HCT116 (cell line): ENCODE results near the gene BPIFB1. TPM values are rescaled to one million over a fixed set of nuclear protein-coding genes. Genes with fewer than 3 reads are reported as not detected.

Experiments
- ATAC-seq: fragments of 200-7000 bp; cut with Tn5 transposase; 2 replicates; pipeline ENCODE4 v1.9.1; 2020; ENCODE audit warnings: mild to moderate bottlenecking, moderate library complexity
- BruUV-seq: library from RNA; stranded (reverse); fragments of 400-500 nt; replicated peaks from 2 replicates; lab custom pipeline; 2021; lab: Mats Ljungman, UMichigan
- CTCF ChIA-PET: fragments of 300-600 bp; sonication (Branson Sonifier 250); formaldehyde crosslinking; loops from one replicate; lab custom pipeline; 2021; ENCODE audit warnings: antibody characterized with exemption; lab: Charles Lee
- POLR2A ChIA-PET: fragments of 300-600, 350-600 bp; sonication (Branson Sonifier 250); formaldehyde crosslinking; loops from one replicate; lab custom pipeline; 2021; ENCODE audit warnings: antibody characterized with exemption; lab: Charles Lee
- RAD21 ChIA-PET, 2 experiments: fragments of 300-600 bp; sonication (Branson Sonifier 250); formaldehyde crosslinking; loops; one replicate each; lab custom pipeline; 2023; ENCODE audit warnings: low total read pairs in 2 of 2; ENCODE audit not compliant: uncharacterized antibody in 2 of 2, unreplicated experiment in 2 of 2, low non-redundant PET in 1 of 2; lab: Charles Lee
- DNase-seq: peaks from one replicate; pipeline ENCODE4 v3.0.0-alpha.2; 2010; ENCODE audit warnings: low read depth, low spot score
- H2AFZ ChIP-seq: fragments of 200-600 bp; shearing (Covaris generic), sonication (generic); 2 replicates; pipeline ENCODE4 v1.6.1; 2017; ENCODE audit warnings: low read depth, mixed run types, mixed read lengths, antibody characterized with exemption, low read length; ENCODE audit not compliant: poor library complexity, severe bottlenecking
- H3K27ac ChIP-seq: 2 replicates; pipeline ENCODE4 v1.5.1; 2012; ENCODE audit warnings: low read depth, low read length
- H3K27me3 ChIP-seq: fragments of 200-600 bp; sonication (generic); 2 replicates; pipeline ENCODE4 v1.6.1; 2016; ENCODE audit warnings: mixed run types, low read length, mixed read lengths; ENCODE audit not compliant: insufficient read depth
- H3K36me3 ChIP-seq, 2 experiments: fragments of 200-500 bp in 1 of 2; fragments of 200-600 bp in 1 of 2; sonication (Bioruptor generic) in 1 of 2; sonication (generic) in 1 of 2; 2 replicates each; pipeline versions ENCODE4 v1.5.1 to v1.6.1; 2014 to 2016; ENCODE audit warnings: low read length in 2 of 2, inconsistent platforms in 1 of 2, mixed read lengths in 1 of 2, mixed run types in 1 of 2; ENCODE audit not compliant: insufficient read depth in 2 of 2, control insufficient read depth in 1 of 2
- H3K4me1 ChIP-seq, 2 experiments: fragments of 200-600 bp in 1 of 2; sonication (generic) in 1 of 2; 2 replicates each; pipeline versions ENCODE4 v1.5.1 to v1.6.1; 2012 to 2017; ENCODE audit warnings: low read length in 2 of 2, inconsistent platforms in 1 of 2, mild to moderate bottlenecking in 1 of 2, mixed read lengths in 1 of 2, mixed run types in 1 of 2, moderate library complexity in 1 of 2; ENCODE audit not compliant: insufficient read depth in 2 of 2, control insufficient read depth in 1 of 2
- H3K4me2 ChIP-seq: fragments of 200-600 bp; sonication (generic); 2 replicates; pipeline ENCODE4 v1.6.1; 2017; ENCODE audit warnings: mixed run types, low read length, mixed read lengths
- H3K4me3 ChIP-seq, 2 experiments: fragments of 200-600 bp in 1 of 2; sonication (generic) in 1 of 2; replicated peaks in 1 of 2; 2 replicates each; pipeline ENCODE4 v1.5.1; 2011 to 2016; ENCODE audit warnings: low read length in 2 of 2, control low read depth in 1 of 2, low read depth in 1 of 2, mild to moderate bottlenecking in 1 of 2, mixed read lengths in 1 of 2, mixed run types in 1 of 2
- H3K79me2 ChIP-seq: fragments of 200-600 bp; sonication (generic); 2 replicates; pipeline ENCODE4 v1.6.1; 2017; ENCODE audit warnings: mild to moderate bottlenecking, mixed run types, low read length, moderate library complexity, mixed read lengths; ENCODE audit not compliant: insufficient read depth
- H3K9ac ChIP-seq: fragments of 200-600 bp; sonication (generic); 2 replicates; pipeline ENCODE4 v1.6.1; 2016; ENCODE audit warnings: low read length, mixed read lengths
- H3K9me2 ChIP-seq: fragments of 200-600 bp; sonication (generic), shearing (Covaris generic); 2 replicates; pipeline ENCODE4 v1.6.1; 2017; ENCODE audit warnings: mixed run types, mild to moderate bottlenecking, moderate library complexity; ENCODE audit not compliant: insufficient read depth
- H3K9me3 ChIP-seq, 2 experiments: fragments of 200-500 bp in 1 of 2; fragments of 200-600 bp in 1 of 2; sonication (Bioruptor generic) in 1 of 2; sonication (generic) in 1 of 2; 2 replicates each; pipeline ENCODE4 v1.6.1; 2014 to 2017; ENCODE audit warnings: low read length in 2 of 2, mixed read lengths in 2 of 2, inconsistent platforms in 1 of 2, low read depth in 1 of 2, mild to moderate bottlenecking in 1 of 2, mixed run types in 1 of 2, moderate library complexity in 1 of 2; ENCODE audit not compliant: control insufficient read depth in 1 of 2, insufficient read depth in 1 of 2
- H4K20me1 ChIP-seq: fragments of 200-600 bp; sonication (generic), shearing (Covaris generic); 2 replicates; pipeline ENCODE4 v1.6.1; 2017; ENCODE audit warnings: mixed run types, mild to moderate bottlenecking, moderate library complexity; ENCODE audit not compliant: insufficient read depth
- EGR1 ChIP-seq: IDR thresholded peaks from 2 replicates; pipeline ENCODE4 v1.6.1; 2012; ENCODE audit warnings: low read depth
- ELF1 ChIP-seq: IDR thresholded peaks from 2 replicates; pipeline ENCODE4 v1.6.1; 2012; ENCODE audit warnings: low read depth, borderline replicate concordance
- EZH2 ChIP-seq: fragments of 200-600 bp; sonication (generic); IDR thresholded peaks from 2 replicates; pipeline ENCODE4 v1.6.1; 2017; ENCODE audit warnings: antibody characterized with exemption, mixed run types
- EZH2phosphoT487 ChIP-seq: fragments of 200-600 bp; IDR thresholded peaks from 2 replicates; pipeline ENCODE4 v1.6.1; 2018; ENCODE audit warnings: antibody characterized with exemption, borderline replicate concordance
- JUND ChIP-seq: IDR thresholded peaks from 2 replicates; pipeline ENCODE4 v1.6.1; 2012
- TCF7L2 ChIP-seq: IDR thresholded peaks from 2 replicates; pipeline ENCODE4 v1.7.0; 2011; ENCODE audit warnings: borderline replicate concordance, inconsistent platforms; ENCODE audit not compliant: insufficient read depth, insufficient read length; ENCODE audit errors: extremely low read depth
- intact Hi-C: fragments of 100-400 bp; cut with micrococcal nuclease; formaldehyde crosslinking; loops from 2 replicates; pipeline ENCODE4 v1.10.0; 2022
- total RNA-seq: library from RNA; stranded (reverse); gene quantifications from one replicate; pipeline ENCODE4 v1.2.1, GENCODE V29; 2021; ENCODE audit not compliant: unreplicated experiment
- TF ChIP-seq, protein P1 (sequence below): IDR thresholded peaks from 2 replicates; pipeline ENCODE4 v1.6.1; 2012

The BPIFB1 gene
- total RNA-seq, 1 experiment from 2014 or later: 0.17 TPM

DNA sequence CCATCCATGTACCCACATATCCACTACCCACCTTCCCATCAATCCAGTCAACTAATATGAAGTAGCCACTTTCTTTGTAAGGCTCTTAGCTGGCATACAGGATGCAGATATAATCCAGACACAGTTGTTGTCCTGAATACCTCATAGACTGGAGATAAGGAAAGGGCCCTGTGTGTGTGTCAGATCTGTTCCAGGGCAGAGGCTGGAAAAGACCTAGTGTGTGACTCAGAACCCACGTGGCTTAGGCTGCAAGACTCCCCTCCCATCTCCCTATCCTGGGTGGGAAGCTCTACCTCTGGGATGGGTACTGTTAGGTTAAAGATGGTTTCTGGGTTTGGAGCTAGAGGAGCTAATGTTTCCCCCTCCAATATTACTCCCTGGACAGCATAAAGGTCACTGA, 43.6 kb upstream of the BPIFB1 start:
- TF ChIP-seq, protein P1, sequence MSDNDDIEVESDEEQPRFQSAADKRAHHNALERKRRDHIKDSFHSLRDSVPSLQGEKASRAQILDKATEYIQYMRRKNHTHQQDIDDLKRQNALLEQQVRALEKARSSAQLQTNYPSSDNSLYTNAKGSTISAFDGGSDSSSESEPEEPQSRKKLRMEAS: no peak
- no peak for TF ChIP-seq EZH2
- no peak for TF ChIP-seq JUND
- TF ChIP-seq, all 23 proteins: peak for 0
- Histone ChIP-seq H3K9ac (no peak overlapping the region), H4K20me1 (no peaks in the 10 kb centered on the region), H3K27ac (no peak overlapping the region), H3K27me3 (peaks cover 34% of the 10 kb centered on the region), H3K9me2 (no peaks in the 10 kb centered on the region), H3K4me3 (no peak overlapping the region), H3K9me3 (no peaks in the 10 kb centered on the region), H2AFZ (no peak overlapping the region), H3K79me2 (no peaks in the 10 kb centered on the region), H3K4me2 (no peak overlapping the region), H3K4me1 (no peaks in the 10 kb centered on the region), H3K36me3 (no peaks in the 10 kb centered on the region)
- CTCF ChIA-PET: no interaction called here
- ATAC-seq (no peak), DNase-seq (no peak)
- BruUV-seq: no TSS peak
- RAD21 ChIA-PET: no interaction called here
- POLR2A ChIA-PET: no interaction called here
- intact Hi-C loops: no loop called here

DNA sequence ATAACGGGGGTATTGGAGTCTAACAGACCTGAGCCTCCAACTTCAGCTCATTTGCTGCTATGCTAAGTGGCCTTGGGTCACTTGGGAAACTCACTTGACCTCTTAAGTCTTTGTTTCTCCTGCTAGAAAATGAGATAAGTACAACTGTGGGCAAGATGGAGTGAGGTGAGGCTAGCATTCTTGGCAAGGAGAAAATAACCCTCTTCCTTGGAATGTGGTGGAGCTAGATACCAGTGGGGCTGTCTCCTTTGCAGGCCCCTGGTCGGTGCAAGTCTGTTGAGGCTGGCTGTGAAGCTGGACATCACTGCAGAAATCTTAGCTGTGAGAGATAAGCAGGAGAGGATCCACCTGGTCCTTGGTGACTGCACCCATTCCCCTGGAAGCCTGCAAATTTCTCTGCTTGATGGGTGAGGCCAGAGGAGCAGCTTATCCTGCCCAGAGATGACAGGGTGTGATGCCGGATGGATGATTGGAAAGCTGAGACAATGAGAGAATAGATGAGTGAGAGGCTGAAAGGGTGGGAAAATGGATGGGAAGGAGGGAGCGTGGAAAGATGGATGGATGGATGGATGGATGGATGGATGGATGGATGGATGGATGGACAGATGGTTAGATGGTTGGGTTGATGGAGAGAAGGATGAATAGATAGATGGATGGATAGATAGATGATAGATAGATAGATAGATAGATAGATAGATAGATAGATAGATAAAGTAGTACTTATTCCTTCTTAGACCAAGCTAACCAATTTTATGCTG, 42.9 kb upstream of the BPIFB1 start:
- peaks cover 32% of the 10 kb centered on the region for H3K27me3 ChIP-seq
- no peaks in the 10 kb centered on the region for H3K9me3 ChIP-seq
- no peaks in the 10 kb centered on the region for H4K20me1 ChIP-seq
- no peak for TF ChIP-seq EGR1
- no peak for TF ChIP-seq ELF1
- no peak for TF ChIP-seq EZH2
- no peak for TF ChIP-seq EZH2phosphoT487
- TF ChIP-seq TCF7L2: no peak
- ChIA-PET POLR2A (no interaction called here), CTCF (no interaction called here), RAD21 (no interaction called here)
- no peak overlapping the region for H3K4me2 ChIP-seq
- no peaks in the 10 kb centered on the region for H3K9me2 ChIP-seq
- H3K79me2 ChIP-seq: no peaks in the 10 kb centered on the region
- intact Hi-C loops: no loop called here
- no peak overlapping the region for H3K9ac ChIP-seq
- no TSS peak for BruUV-seq
- no peak overlapping the region for H3K4me3 ChIP-seq
- DNase-seq (no peak), ATAC-seq (no peak)
- H3K4me1 ChIP-seq: no peaks in the 10 kb centered on the region
- H3K36me3 ChIP-seq: no peaks in the 10 kb centered on the region
- no peak overlapping the region for H2AFZ ChIP-seq
- no peak overlapping the region for H3K27ac ChIP-seq
